Right lobe of liver (tissue), 6 donors: Measurements from ENCODE around the gene CAB39L. TPM values are rescaled to one million over a fixed set of nuclear protein-coding genes. Genes with fewer than 3 reads are reported as not detected.

Experiments used
- ATAC-seq, 4 donors: fragments of 200-7000 bp; cut with Tn5 transposase; one replicate each; pipeline ENCODE4 v1.9.1; 2020; ENCODE audit warnings: mild to moderate bottlenecking in 4 of 4, moderate library complexity in 4 of 4
- DNase-seq, 3 donors: peaks; one replicate each; pipeline ENCODE4 v3.0.0-alpha.2; 2020
- H3K27ac ChIP-seq, 3 donors: fragments of 200-600 bp; one replicate each; pipeline ENCODE4 v1.8.0; 2022
- H3K27me3 ChIP-seq, 2 donors: fragments of 200-600 bp; one replicate each; pipeline ENCODE4 v1.8.0; 2022
- H3K36me3 ChIP-seq, 4 donors: fragments of 200-600 bp; sonication (generic) in 1 of 4; one replicate each; pipeline versions ENCODE4 v1.5.1 to v1.8.0; 2017 to 2022; ENCODE audit warnings: control low read depth in 1 of 4
- H3K4me1 ChIP-seq, 4 donors: fragments of 200-600 bp; sonication (generic) in 1 of 4; one replicate each; pipeline versions ENCODE4 v1.5.1 to v1.8.0; 2017 to 2022; ENCODE audit warnings: control low read depth in 1 of 4
- H3K4me3 ChIP-seq, 3 donors: fragments of 200-600 bp; one replicate each; pipeline ENCODE4 v1.8.0; 2022
- H3K9me3 ChIP-seq, 4 donors: fragments of 200-600 bp; sonication (generic) in 1 of 4; one replicate each; pipeline versions ENCODE4 v1.5.1 to v1.8.0; 2017 to 2022; ENCODE audit warnings: control low read depth in 1 of 4
- POLR2A ChIP-seq: fragments of 450-650 bp; IDR thresholded peaks from one replicate; pipeline ENCODE4 v1.6.1; 2017; ENCODE audit warnings: antibody characterized with exemption, mild to moderate bottlenecking
- WGBS: methylation state at CpG from one replicate; pipeline ENCODE4 v1.1.6; 2018; ENCODE audit warnings: low coverage, low lambda C conversion rate; ENCODE audit not compliant: insufficient coverage; ENCODE audit errors: missing lambda C conversion rate; 5-methylcytosine and 5-hydroxymethylcytosine counted together
- intact Hi-C, 2 donors: fragments of 100-400 bp; cut with DNase I; formaldehyde crosslinking; loops; one replicate each; pipeline versions ENCODE4 v1.11.2 to v1.14.1; 2022
- total RNA-seq, 6 experiments: library from RNA; depleted of rRNA in 2 of 6; stranded (reverse); fragments of >200 nt in 2 of 6; fragmentation: NEBNext Ultra II Directional in 3 of 6; extraction: Animal tissue kit (Norgen Biotek cat#: 25700) in 3 of 6; gene quantifications; one replicate each; pipeline versions ENCODE4 v1.1.0 to v1.2.4, GENCODE V29; 2016 to 2023
- TF ChIP-seq, protein P1 (sequence below), 4 donors: fragments of 200-600 bp in 3 of 4; fragments of 450-650 bp in 1 of 4; IDR thresholded peaks; one replicate each; pipeline versions ENCODE4 v1.5.1 to v1.8.0; 2016 to 2022; ENCODE audit warnings: antibody characterized with exemption in 4 of 4, mild to moderate bottlenecking in 2 of 4
- donor health status: DM: no; HTN: yes; CAD: no.
- donor health status: DM: no; HTN: no; CAD: no.
- donor health status: DM: no; HTN: no; CAD: no.
- donor health status: DM: no; HTN: yes; CAD: no.
- donor health status: DM: no; HTN: yes; CAD: no.

The CAB39L gene
- total RNA-seq, 6 experiments from 2014 or later, result 1.9 to 4.1 (median 2.8) TPM

DNA sequence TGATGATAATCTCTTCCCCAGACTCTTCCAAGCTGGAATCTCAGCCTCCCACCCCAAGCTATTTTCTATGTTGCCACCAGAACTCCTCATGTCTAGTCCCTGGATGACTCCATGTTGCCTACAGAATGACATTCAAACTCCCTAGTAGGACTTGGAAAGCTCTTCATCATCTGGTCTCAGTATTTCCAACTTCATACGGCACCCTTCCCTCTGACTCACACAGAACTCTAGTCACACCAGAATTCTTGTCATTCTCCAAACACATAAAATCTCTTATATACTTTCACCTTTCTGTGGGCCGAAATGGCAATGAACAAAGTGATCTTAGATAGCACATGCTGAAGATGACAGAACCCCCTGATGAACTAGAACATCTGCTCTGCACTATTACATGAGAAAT lies 86.2 kb downstream of the CAB39L start:
- intact Hi-C loops, result no loop called here
- H3K27ac ChIP-seq, result no peak overlapping the region

DNA sequence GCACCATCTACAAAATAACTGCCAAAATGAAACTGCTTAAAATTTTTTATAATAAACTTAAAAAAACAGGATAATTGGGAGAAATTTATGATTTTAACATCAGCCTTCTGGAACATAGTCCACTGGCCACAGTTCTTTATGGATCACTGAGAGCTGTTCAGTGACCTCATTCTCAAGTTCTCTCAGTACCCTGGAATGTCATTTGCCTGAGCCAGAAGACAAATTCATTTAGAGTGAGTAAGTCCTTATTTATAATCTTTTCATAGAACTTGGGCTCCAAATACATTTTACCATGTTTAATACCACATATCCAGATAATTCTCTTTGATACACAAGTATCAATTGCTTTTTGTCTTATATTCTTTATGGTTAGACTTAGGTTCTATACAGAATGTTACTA lies 87.6 kb downstream of the CAB39L start:
- TF ChIP-seq, protein P1, sequence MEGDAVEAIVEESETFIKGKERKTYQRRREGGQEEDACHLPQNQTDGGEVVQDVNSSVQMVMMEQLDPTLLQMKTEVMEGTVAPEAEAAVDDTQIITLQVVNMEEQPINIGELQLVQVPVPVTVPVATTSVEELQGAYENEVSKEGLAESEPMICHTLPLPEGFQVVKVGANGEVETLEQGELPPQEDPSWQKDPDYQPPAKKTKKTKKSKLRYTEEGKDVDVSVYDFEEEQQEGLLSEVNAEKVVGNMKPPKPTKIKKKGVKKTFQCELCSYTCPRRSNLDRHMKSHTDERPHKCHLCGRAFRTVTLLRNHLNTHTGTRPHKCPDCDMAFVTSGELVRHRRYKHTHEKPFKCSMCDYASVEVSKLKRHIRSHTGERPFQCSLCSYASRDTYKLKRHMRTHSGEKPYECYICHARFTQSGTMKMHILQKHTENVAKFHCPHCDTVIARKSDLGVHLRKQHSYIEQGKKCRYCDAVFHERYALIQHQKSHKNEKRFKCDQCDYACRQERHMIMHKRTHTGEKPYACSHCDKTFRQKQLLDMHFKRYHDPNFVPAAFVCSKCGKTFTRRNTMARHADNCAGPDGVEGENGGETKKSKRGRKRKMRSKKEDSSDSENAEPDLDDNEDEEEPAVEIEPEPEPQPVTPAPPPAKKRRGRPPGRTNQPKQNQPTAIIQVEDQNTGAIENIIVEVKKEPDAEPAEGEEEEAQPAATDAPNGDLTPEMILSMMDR (IDR thresholded peaks at IDR 0.05), result no peak
- TF ChIP-seq POLR2A, result no peak
- no peaks in the 10 kb centered on the region for H3K27me3 ChIP-seq
- no peaks in the 10 kb centered on the region for H3K36me3 ChIP-seq
- no peak for ATAC-seq
- no peak for DNase-seq
- H3K4me1 ChIP-seq, result no peaks in the 10 kb centered on the region
- intact Hi-C loops, result no loop called here
- no peaks in the 10 kb centered on the region for H3K9me3 ChIP-seq
- no peak overlapping the region for H3K4me3 ChIP-seq
- no peak overlapping the region for H3K27ac ChIP-seq

More for the DNA sequence above, 86.2 kb downstream of the CAB39L start:
- DNase-seq, result no peak
- Histone ChIP-seq H3K36me3 (no peaks in the 10 kb centered on the region), H3K4me1 (no peaks in the 10 kb centered on the region), H3K4me3 (no peak overlapping the region), H3K27me3 (no peaks in the 10 kb centered on the region), H3K9me3 (no peaks in the 10 kb centered on the region)
- WGBS, result 95% methylated on average over 2 of the region's 2 CpGs
- no peak for TF ChIP-seq POLR2A
- TF ChIP-seq, protein P1 (IDR thresholded peaks at IDR 0.05), result no peak
- ATAC-seq, result no peak

DNA sequence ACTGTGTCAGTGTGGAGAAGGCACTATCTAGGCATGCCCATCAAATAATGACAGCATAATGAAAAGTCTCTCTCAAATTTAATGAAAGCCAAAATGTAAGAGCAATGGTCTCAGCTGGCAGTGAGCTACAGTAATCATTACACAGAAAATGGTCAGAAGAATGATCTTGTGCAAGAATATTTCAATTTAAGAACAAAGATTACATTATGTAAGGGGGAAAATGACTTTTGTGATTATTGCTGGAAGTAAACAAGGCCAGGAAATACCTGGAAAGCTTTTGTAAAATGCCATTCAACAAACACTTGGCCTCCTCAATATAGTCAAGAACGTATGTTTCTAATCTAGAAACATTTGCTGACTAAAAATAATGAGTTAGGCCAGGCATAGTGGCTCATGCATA lies 89.1 kb downstream of the CAB39L start:
- no peaks in the 10 kb centered on the region for H3K36me3 ChIP-seq
- no peak overlapping the region for H3K4me3 ChIP-seq
- intact Hi-C loops, result no loop called here
- ATAC-seq (no peak), DNase-seq (no peak)
- TF ChIP-seq, protein P1 (IDR thresholded peaks at IDR 0.05), result no peak
- TF ChIP-seq POLR2A, result no peak
- H3K27ac ChIP-seq, result no peak overlapping the region
- WGBS, result 53% methylated on average over 1 of the region's 1 CpG
- no peaks in the 10 kb centered on the region for H3K27me3 ChIP-seq
- no peaks in the 10 kb centered on the region for H3K9me3 ChIP-seq
- H3K4me1 ChIP-seq, result no peaks in the 10 kb centered on the region

DNA sequence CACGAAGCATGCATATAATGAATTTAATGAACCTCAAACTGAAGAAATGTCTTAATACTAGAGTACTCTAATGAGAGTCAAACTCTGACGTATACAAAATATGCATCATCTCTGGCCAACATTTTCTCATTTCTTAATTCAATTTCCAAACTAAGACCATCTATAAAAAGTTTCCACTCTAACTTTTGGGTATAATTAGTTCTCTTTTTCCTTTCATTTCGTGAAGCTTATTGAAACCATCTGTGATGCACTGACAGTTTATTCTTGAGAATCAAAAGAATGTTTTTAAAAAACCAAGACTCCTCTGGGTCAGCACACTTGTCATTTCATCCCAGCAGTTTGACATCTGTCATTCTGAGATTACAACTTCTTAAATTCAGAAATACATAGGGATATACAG lies 90.0 kb downstream of the CAB39L start:
- intact Hi-C loops, result no loop called here
- no peak for TF ChIP-seq POLR2A
- TF ChIP-seq, protein P1 (IDR thresholded peaks at IDR 0.05), result no peak
- no peak for DNase-seq
- Histone ChIP-seq H3K4me1 (no peaks in the 10 kb centered on the region), H3K4me3 (no peak overlapping the region), H3K27ac (no peak overlapping the region), H3K36me3 (no peaks in the 10 kb centered on the region), H3K27me3 (no peaks in the 10 kb centered on the region), H3K9me3 (no peaks in the 10 kb centered on the region)
- no peak for ATAC-seq
- WGBS, result 72% methylated on average over 3 of the region's 3 CpGs

DNA sequence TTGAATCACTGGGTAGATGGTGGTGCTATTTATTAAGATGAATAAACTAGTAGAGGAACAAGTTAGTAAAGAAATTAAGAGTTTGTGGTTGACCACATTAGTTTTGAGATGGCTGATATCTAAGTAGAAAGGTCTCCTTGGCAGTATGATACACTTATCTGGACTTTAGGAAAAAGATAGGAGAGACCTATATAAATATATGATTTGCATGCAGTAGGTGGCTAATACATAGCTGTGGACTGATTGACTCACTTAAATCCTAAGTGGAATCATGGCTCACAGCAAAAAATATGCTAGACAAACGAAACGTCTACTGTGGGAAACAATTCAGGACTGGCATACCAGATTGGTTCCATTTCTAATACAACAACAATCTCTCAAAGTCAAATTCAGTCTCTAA lies 92.0 kb downstream of the CAB39L start:
- H3K4me3 ChIP-seq, result no peak overlapping the region
- no peaks in the 10 kb centered on the region for H3K27me3 ChIP-seq
- no peaks in the 10 kb centered on the region for H3K4me1 ChIP-seq
- DNase-seq (no peak), ATAC-seq (no peak)
- 94% methylated on average over 2 of the region's 2 CpGs for WGBS
- H3K9me3 ChIP-seq, result no peaks in the 10 kb centered on the region
- TF ChIP-seq POLR2A, result no peak
- TF ChIP-seq, protein P1 (IDR thresholded peaks at IDR 0.05), result no peak
- no peaks in the 10 kb centered on the region for H3K36me3 ChIP-seq
- intact Hi-C loops, result no loop called here
- no peak overlapping the region for H3K27ac ChIP-seq
